ENCODE measurements around the gene P2RY11.

GRCh38 chr19:10120538-10121189, 9.2 kb downstream of the P2RY11 start:
- TF ChIP-seq, protein P1, sequence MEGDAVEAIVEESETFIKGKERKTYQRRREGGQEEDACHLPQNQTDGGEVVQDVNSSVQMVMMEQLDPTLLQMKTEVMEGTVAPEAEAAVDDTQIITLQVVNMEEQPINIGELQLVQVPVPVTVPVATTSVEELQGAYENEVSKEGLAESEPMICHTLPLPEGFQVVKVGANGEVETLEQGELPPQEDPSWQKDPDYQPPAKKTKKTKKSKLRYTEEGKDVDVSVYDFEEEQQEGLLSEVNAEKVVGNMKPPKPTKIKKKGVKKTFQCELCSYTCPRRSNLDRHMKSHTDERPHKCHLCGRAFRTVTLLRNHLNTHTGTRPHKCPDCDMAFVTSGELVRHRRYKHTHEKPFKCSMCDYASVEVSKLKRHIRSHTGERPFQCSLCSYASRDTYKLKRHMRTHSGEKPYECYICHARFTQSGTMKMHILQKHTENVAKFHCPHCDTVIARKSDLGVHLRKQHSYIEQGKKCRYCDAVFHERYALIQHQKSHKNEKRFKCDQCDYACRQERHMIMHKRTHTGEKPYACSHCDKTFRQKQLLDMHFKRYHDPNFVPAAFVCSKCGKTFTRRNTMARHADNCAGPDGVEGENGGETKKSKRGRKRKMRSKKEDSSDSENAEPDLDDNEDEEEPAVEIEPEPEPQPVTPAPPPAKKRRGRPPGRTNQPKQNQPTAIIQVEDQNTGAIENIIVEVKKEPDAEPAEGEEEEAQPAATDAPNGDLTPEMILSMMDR (conservative IDR thresholded peaks at IDR 0.05; ENCODE audit: low read depth, low read length), result no peak
- TF ChIP-seq RAD21 (IDR thresholded peaks at IDR 0.05; ENCODE audit: low read length) (no peak), MAFK (IDR thresholded peaks at IDR 0.05; ENCODE audit: low read depth, low read length) (no peak), RCOR1 (IDR thresholded peaks at IDR 0.05; ENCODE audit: insufficient replicate concordance, low read length) (no peak), POLR2A (IDR thresholded peaks at IDR 0.05; ENCODE audit: low read depth, low read length) (no peak), BHLHE40 (IDR thresholded peaks at IDR 0.05; ENCODE audit: low read depth, low read length) (no peak), NFE2L2 (IDR thresholded peaks at IDR 0.05; ENCODE audit: low read depth, low read length) (no peak), FOS (IDR thresholded peaks at IDR 0.05; ENCODE audit: low read depth, low read length) (peak; percentile 67), SMC3 (IDR thresholded peaks at IDR 0.05; ENCODE audit: low read depth, low read length) (no peak), RFX5 (IDR thresholded peaks at IDR 0.05; ENCODE audit: low read depth, low read length) (no peak), MAZ (IDR thresholded peaks at IDR 0.05; ENCODE audit: borderline replicate concordance, low read depth, low read length) (no peak), MXI1 (IDR thresholded peaks at IDR 0.05; ENCODE audit: borderline replicate concordance, low read depth, low read length) (no peak), ELK1 (IDR thresholded peaks at IDR 0.05; ENCODE audit: borderline replicate concordance, low read depth, low read length) (no peak)
- TF ChIP-seq, protein P2, sequence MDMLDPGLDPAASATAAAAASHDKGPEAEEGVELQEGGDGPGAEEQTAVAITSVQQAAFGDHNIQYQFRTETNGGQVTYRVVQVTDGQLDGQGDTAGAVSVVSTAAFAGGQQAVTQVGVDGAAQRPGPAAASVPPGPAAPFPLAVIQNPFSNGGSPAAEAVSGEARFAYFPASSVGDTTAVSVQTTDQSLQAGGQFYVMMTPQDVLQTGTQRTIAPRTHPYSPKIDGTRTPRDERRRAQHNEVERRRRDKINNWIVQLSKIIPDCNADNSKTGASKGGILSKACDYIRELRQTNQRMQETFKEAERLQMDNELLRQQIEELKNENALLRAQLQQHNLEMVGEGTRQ (IDR thresholded peaks at IDR 0.05; ENCODE audit: low read depth, low read length), result no peak

All from IMR-90 (cell line).